Esophagus muscularis mucosa (tissue), 4 donors: ENCODE data around the gene MICB.

Experiments used
- CTCF ChIP-seq, 3 experiments: fragments of 200-600 bp in 2 of 3; fragments of 450-650 bp in 1 of 3; sonication (generic) in 2 of 3; IDR thresholded peaks; one replicate each; pipeline ENCODE4 v1.5.1; 2017 to 2019; ENCODE audit warnings: antibody characterized with exemption in 3 of 3, mild to moderate bottlenecking in 2 of 3, moderate library complexity in 1 of 3
- EP300 ChIP-seq: sonication (generic); formaldehyde crosslinking; IDR thresholded peaks from one replicate; pipeline ENCODE4 v1.6.1; 2017; ENCODE audit warnings: antibody characterized with exemption
- POLR2A ChIP-seq: fragments of 450-650 bp; IDR thresholded peaks from one replicate; pipeline ENCODE4 v1.6.1; 2017; ENCODE audit warnings: antibody characterized with exemption, moderate library complexity, mild to moderate bottlenecking, low read depth

DNA sequence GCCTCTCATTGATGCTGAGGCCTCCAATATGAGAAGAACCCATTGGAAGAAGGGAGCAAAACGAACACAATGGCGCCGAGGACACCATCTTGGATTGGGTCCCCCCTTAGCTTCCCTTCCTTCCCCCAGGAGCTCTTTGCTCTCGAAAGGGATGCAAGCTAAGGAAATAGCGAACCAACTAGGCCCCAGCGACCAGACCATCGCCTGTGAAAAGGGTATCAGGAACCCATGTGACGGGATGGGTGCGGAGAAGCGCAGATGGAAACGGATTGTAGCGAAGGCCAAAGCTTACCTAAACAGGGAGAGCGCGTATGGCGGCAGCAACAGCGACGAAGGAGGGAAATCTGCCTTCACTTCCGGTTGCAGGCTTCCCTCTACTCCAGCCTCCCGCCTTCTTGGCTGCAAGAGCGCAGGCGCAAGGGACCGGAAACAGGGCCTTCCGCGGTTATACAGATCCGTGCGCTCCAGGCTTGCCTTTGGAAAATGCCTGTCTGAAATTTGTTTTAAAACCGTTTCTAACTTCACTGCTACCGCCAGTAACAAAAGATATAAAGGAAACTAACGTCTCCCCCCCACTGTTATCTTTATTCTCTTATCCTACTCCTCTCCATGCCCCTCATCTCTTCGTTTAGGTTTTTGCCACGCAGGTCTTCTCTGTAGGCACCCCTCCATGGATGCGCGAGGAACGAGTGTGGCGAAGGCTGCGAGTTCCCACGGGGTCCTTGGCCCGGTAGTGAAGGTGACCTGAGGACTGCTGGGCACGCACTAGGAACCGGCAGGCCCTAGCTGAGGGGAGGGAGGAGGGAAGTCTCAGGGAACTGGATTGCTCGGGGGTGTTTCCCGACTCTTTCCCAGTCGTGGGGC lies 43.9 kb downstream of the MICB start, which contains the start of gene DDX39B:
- TF ChIP-seq EP300 (no peak), CTCF (IDR thresholded peaks at IDR 0.05) (no peak), POLR2A (peak; percentile 60)
